GM21515 (cell line): ENCODE measurements around the gene NAV2.

Experiments used
- ATAC-seq: cut with Tn5 transposase; IDR thresholded peaks from one replicate; pipeline ENCODE4 v1.9.1; 2021; ENCODE audit not compliant: unreplicated experiment

Gene NAV2

DNA sequence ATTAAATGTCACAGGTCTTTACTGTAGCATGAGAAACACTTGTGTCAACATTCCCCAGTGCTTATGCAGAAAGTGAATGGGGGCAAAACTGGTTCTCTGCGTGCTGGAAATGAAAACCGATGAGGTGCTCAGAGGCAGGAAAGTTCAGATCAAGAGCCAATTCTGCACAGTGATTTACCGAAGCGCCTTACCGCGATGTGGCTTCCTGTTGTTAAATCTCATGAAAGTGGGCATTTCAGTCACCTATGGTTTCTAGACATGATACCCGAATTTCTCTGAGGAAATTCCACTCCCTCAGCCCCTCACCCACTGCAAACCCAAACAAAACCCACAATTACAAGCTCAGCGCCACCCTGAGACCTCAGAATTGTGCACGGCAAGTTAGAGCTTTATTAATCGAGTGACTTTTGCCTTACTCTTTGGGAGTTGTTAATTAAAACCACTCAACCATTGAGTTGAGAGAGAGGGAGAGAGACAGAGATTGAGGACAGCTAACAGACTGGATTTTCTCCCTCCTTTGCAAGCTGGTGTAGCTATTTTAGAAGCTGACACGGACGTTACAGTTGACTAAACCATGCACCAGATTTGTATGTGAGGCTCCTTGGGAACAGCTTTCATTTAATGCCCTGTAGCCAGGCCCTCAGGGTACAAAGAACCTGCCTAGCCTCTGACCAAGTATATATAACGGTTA, 251.2 kb downstream of the NAV2 start:
- ATAC-seq: no peak

DNA sequence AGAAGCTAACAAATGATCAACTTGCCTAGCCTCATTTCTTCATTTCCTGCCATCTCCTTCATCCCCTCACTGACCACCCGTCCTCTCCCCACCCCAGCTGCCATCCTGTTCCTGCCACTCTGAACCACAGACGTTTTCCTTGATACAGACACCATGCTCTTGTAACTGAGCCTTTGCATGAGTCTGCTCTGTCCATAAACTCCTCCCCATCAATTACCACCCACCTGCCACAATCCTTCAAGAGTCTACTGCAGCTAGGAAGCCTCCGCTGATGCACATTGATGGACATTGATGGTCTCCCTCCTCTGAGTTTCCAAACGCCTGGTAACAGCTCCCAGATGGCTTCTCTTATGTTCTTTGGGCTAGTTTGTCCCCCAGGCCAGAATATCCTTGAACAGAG, 253.8 kb downstream of the NAV2 start:
- ATAC-seq: no peak

DNA sequence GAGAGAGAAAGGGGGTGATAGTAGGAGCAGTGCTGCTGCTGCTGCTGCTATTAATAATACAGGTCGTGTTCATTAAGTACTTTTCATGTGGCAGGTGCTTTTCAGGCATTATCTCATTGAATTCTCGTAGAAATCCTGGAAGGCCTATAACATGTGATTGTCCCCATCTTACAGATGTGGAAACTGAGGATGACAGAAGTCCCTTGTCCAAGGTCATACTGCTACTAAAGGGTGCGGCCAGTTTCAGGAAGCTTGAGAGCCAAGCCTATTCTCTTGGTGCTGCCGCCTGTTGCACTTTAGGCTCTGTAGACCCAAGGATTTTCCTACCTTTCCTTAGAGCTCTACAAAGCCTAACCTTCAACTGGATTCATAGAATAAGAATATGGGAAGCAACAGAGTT, 254.3 kb downstream of the NAV2 start:
- no peak for ATAC-seq

GRCh38 chr11:19967787-19968186, 255.2 kb downstream of the NAV2 start:
- no peak for ATAC-seq

- ATAC-seq: no peak
These were observed 256.2 kb downstream of the NAV2 start for GRCh38 chr11:19968860-19969259.

GRCh38 chr11:19970944-19971343, 258.3 kb downstream of the NAV2 start:
- no peak for ATAC-seq

- ATAC-seq: no peak
These were observed 259.5 kb downstream of the NAV2 start for GRCh38 chr11:19972091-19972490.

DNA sequence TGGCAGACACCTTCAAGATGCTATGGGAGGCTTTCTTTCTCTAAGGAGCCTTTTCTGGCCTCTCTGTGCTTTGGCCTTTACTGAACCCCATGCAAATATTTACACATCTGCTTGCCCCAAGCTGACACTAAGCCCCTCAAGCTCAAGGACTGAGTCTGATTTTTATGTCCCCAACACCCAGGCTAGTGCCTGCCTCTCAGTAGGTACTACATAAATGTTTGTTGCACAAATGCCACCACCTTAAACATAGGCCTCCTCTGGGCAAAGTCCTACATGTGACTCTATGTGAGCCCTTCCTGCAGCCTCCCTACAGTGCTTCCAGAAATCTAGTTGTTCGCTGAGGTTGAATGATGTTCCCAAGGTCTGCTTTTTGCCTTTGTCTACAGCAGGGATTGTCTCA, 260.0 kb downstream of the NAV2 start:
- ATAC-seq: no peak

GRCh38 chr11:19973136-19973635, 260.5 kb downstream of the NAV2 start:
- no peak for ATAC-seq

DNA sequence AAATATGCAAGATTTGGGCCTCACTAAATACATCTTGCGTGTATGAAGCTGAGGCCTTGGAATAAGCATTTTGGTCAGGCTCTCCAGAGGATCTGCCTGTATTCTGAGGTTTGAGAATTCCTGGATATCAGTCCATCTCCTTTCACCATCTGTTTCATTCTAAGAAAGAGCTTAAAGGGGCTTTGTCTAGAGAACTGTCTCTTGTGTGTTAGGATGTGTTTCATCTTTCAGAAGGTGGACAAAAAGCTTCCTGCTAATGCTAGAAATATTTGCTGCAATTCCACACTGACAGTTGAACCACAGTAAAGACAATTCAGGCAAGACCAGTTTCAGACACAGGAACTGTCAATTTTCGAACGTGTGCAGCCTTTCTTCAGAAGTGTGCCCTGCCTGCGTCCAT, 262.2 kb downstream of the NAV2 start:
- ATAC-seq: no peak

- ATAC-seq: no peak
These were observed 262.9 kb downstream of the NAV2 start for GRCh38 chr11:19975414-19975990.

DNA sequence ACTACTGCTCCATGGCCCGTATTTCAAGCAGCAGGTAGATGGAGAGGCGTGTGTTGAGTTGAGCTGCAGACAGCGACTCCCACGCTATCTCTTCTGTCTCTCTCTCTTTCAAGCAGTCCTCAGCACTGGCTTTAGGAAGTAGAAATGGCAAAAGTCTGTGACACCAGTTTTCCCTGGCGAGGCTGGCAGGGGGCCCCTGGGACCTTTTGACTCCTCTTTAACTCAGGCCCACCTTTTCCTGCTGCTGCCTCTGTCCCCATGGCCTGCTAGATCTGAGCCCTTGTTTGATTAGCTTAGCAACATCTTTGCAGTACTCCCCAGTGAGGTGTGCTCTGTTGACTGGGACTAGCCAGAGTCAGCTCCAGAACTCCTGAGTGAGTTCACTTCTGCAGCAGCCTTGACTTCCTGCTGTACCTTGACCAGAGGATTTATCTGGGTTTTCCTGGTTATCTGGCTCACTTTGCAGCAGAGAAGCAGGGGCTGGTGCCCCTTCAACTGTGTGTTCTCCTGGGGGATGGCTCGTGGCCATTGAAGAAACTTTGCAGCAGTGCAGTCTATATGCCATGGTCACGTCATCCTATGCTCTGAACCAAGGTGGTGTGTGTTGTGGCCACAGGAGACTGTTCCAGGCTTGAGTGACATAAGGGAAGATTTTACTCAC, 263.8 kb downstream of the NAV2 start:
- no peak for ATAC-seq

DNA sequence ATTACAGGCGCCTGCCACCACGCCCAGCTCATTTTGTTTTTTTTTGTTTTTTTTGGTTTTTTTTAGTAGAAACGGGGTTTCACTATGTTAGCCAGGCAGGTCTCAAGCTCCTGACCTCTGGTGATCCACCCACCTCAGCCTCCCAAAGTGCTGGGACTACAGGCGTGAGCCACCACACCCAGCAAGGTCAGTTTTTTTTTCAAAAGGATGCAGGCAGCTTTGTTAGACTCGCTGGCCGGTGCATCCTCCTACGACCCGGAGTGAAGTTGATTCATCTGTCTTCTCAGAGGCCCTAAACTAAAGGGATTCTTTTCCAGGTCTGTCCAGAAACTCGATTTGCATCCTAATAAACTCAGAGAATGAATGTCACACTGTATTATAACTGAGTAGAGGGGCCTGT, 265.3 kb downstream of the NAV2 start:
- ATAC-seq: no peak

- ATAC-seq: peak; percentile 64
These were observed 266.3 kb downstream of the NAV2 start for GRCh38 chr11:19978668-19979518.

DNA sequence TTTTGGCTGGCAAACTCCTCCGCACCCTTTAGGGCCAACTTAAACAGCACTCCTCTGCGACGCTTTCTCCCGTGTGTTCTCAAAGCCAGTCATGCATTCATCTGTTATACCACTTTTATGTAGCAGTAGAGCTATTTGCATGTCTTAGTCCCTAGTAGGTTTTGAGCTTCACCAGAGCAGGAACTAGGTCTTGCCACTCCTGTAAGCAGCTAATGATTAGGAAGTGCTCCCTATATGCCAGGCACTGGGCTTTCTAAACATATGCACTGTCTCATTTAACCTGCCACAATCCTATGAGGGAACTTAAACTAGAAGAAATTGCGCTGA, 266.8 kb downstream of the NAV2 start:
- ATAC-seq: peak; percentile 75

- no peak for ATAC-seq
These were observed 267.8 kb downstream of the NAV2 start for GRCh38 chr11:19980388-19980787.

GRCh38 chr11:19980957-19981669, 268.5 kb downstream of the NAV2 start:
- ATAC-seq: no peak

GRCh38 chr11:19982774-19983495, 270.3 kb downstream of the NAV2 start:
- no peak for ATAC-seq

GRCh38 chr11:19984048-19984742, 271.6 kb downstream of the NAV2 start:
- no peak for ATAC-seq

DNA sequence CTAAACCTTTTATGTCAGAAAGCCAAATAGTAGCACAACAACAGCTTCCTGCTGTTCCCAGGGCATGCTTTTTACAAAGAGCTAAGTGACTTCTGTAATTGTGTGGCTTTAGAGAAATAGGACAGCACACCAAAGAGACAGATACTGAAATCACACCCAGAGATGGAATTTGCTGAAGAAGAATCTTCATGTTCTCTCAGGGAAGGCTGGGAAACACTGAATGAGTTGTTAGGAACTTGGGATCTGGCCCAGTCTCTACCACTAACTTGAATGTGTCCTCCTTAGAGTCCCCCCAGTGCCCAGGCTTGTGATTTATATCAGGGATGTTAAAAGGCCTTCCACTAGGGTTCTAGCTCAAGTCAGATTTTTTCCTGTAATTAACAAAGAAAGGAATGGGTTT, 272.5 kb downstream of the NAV2 start:
- ATAC-seq: no peak
